CD4-positive, alpha-beta T cell treated with Interleukin-15 for 1 hour (primary cell): ENCODE results near the gene GLIS1.
A peak's percentile ranks its signal among the peaks of the same experiment; 100 is the strongest.
"Not testable (repeated sequence)": the region's sequence is repeated elsewhere in the genome, so short reads cannot be mapped to it uniquely, and the experiment has no call there.

Experiments
- DNase-seq: peaks from one replicate; pipeline ENCODE4 v3.0.0-alpha.2; 2020

Gene GLIS1

DNA sequence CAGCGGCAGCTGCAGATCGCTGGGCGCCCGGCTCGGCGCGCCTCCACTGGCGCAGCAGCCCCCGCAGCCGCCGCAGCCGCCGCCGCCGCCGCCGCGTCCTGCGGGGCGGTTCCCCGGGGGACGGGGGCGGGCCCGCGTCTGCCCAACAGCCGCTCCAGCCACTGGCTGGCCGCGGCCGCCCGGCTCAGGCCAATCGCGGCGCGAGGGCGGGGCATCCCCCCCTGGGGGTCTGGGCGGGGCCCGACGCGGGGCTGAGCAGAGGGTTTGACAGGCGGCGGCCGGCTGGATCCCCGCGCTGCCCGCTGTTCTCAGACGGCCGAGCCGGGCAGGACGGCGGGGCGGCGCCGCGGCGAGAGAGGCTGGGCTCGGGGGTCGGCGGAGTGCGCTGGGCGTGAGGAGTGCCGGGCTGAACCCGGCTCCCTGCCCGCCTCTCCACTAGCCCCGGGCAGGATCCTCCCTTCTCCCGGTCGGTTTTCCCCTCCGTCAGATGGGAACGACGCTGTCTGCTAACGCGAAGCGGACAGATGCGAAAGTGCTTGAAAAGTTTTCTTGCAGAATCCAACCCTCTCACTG is at the start of gene GLIS1:
Gene GLIS1, minus strand, starts transcription at position 56 of the 573 bp plus-strand sequence. CDS start 1,100 bp downstream, outside the sequence.
- DNase-seq, result peak; percentile 53

DNA sequence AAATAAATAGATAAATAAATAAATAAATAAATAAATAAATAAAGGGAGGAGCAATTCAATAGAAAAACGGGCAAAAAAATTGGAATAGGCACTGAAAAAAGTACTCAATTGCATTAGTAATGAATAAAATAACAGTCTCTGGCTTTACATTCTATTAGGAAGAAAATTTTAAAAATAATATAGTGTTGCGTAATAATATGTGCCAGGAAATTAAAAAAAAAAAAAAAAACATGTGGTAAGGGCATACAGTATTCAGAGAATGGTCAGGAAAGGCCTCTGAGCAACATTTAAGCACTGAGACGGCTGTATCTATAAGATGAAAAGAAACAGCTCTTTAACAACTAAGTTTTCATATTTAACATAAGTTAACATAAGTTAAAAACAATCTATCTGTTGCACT is 48.7 kb upstream of the GLIS1 start:
- DNase-seq, result no peak

DNA sequence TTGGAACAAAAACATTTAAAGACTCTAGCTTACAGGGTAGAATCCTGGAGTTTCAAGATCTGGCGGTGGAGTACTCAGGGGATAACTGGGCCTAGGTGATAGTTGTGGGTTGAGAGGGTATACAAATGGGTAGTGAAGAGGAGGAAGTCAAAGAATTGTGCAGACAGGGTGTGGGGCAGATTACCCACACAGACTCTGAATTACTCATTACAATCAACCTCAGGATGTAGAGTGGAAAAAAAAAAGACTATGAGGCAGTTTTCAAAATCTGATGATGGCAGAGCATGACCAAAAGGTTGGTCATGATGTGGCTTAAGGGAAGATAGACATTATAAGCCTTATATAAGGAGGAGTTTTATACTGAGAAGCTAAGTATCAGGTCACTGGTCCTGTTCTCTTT is 44.1 kb upstream of the GLIS1 start:
- no peak for DNase-seq

DNA sequence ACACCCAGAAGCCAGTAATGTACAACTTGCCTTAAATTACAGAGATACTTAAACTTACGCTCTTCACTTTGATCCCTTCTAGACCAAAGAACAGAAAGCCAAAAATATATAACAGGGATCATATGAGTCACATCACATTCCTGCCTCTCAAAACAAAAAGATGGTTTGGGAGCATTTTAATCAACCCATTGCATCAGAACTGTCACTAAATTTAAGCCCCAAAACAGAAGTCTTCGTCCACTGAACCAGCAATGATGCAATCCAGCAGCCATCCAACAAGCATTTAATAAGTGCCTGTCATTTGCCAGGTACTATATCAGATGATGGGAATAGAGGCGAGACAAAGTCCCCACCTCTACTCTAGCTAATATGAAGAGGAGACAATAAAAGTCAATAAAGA is 42.7 kb upstream of the GLIS1 start:
- DNase-seq, result no peak

DNA sequence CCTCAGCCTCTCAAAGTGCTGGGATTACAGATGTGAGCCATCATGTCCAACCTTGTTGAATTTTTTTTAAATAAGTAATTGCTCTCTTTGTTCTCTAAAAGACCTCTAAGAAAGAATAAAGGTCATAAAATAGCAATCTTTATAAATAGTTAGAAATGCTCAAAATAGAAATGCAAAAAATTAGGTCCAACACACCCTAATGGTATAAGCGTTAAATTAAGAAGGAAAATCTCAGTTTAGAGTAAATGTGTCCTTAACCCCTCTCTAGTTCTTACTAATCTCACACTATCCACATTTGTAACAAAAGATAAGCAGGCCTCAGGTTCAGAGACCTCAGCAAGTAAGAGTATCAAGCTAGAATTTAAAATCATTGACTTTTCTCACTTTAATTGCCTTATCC is 38.3 kb upstream of the GLIS1 start:
- DNase-seq, result no peak

DNA sequence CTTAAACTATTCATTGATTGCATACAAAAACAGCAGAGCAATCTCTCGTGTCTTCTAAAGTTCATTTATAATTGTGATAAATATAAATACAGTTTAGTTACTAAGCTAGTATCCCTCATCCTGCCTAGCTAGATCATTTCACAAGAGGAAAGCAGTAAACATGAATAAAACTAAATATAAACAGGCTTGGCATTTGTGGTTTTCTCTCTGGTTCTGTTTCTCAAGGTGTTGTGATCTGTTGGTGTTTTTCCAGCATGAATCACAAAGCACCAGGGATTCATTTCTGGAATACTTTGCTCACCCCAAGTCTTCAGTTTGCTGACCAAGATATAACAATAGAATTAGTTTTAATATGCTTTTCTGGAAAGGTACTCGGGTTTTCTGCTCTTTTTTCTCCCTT is 32.7 kb upstream of the GLIS1 start:
- no peak for DNase-seq

DNA sequence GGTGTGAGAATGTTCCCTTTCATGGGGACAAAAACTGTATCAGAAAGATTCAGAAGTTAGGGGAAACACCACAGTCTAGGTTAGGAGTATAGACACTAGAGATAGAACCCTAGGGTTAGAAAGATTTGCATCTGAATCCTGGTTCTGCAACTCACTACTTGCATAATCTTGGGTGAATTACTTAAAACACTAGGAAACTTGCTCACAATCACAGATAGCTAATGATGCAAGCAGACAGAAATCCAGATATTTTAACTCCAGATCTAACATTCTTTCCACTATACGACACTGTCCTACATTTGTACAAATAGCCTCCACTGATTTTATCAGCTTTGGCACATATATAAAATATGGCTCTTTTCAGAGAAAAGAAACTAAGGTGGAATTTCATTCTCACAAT is 30.8 kb upstream of the GLIS1 start:
- no peak for DNase-seq

DNA sequence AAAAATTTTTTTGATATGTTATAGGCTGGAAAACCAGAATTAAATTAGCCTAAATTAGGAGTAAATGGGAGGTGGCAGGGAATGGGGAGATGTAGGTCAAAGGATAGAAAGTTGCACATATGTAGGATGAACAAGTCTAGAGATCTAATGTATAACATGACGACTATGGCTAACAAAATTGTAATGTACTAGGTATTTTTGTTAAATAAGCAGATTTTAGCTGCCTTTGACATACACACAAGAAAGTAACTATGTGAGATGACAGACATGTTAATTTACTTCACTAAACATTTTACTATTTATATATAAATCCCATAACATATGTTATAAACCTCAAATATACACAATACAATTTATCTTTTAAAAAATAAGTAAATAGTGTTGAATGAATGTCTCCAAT is 30.2 kb upstream of the GLIS1 start:
- no peak for DNase-seq

DNA sequence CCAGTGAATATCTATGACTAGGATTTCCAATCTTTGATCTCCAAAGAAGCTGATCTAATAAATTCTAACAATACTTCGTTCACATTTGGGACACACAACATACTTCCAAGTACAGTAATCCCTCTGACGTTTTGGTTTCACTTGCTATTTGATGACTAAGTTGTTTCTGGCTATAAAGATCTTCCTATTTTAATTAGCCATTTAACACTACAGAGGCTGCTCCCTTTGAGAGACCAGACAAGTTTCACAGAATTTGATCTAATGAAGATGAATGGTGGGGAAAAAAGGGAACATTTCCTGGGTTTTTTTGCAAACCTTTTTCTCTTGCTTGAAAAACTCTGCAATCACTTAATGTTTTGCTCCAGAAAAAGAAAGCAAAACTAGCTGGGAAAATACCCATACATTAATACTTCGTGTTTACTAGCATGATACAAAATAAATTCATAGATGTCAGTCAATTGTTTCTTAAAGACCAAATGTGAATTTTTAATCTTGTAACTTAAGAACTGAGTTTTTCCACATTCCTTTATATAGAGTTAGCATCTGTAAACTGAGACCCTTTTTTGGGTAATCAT is 28.0 kb upstream of the GLIS1 start:
- DNase-seq, result no peak

DNA sequence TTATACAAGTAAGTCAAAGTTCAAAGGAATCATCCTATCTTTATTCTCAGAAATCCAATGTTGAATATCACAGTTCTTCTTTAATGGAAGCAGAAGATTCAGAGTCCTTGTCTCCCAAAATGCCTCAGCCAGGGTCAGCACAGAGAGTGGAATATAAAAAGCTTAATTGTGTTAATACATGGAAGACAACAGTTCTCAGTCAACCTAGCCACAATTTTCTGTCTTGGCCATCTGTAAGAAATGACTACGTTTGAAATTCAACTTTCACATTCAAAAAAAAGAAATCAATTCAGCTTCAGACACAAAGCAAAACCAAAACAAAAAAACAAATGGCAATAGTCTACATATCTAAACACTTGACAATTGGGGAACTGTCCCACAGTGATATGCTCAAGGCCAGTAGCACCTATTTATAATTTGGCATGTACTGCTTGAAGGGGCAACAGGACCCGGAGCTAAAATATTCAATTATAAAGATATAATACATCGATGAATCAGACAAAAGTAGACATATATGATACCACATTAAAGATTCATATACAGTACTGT is 27.3 kb upstream of the GLIS1 start:
- DNase-seq, result no peak

DNA sequence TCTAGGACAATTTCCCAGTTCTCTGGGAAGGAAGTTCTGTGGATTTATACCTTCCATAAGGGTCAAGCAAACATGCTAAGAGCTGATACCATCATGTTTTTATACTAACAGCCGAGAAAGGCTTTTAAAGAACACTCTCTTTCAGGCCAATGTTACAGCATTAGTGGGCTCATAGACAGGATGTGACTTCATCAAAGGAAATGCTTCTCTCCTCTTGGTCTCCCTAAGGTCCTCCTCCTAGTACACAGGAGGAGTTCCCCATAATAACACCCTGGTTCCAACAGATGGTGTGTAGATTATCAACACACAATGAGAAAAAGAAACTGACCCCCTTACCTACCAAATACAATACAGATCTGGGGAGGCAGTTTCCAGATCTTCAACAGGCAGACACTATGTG is 26.7 kb upstream of the GLIS1 start:
- no peak for DNase-seq

DNA sequence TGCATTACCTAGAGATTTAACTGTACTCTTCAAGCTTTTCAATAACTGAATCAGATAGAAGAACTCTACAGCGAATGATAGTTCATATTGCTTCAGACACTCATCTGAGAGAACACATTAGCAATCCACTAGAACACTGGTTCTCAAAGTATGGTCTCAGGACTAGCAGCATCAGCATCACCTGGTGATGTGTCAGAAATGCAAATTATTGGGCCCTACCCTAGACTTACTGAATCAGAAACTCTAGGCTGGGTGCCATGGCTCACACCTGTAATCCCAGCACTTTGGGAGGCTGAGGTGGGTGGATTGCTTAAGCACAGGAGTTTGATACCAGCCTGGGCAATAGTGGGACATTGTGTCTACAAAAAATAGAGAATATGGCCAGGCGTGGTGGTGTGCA is 24.9 kb upstream of the GLIS1 start:
- no peak for DNase-seq

DNA sequence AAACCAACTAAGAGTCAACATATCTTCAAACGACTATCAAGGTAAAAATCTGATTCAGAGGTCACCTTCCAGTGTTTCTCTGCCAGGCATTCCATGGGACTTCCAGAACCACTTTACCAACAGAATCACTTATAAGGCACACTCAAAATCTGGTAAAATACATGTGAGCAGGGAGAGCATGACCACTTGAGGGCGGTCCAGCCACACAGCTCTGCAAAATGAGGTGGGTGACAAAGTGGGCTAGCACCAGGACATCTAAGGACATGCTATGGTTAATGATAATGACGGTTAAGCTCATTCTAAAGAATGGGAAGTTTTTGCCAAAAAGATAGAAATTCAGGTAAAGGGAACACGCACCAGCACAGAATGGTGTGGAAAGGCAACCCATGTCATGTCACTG is 24.5 kb upstream of the GLIS1 start:
- DNase-seq, result no peak

DNA sequence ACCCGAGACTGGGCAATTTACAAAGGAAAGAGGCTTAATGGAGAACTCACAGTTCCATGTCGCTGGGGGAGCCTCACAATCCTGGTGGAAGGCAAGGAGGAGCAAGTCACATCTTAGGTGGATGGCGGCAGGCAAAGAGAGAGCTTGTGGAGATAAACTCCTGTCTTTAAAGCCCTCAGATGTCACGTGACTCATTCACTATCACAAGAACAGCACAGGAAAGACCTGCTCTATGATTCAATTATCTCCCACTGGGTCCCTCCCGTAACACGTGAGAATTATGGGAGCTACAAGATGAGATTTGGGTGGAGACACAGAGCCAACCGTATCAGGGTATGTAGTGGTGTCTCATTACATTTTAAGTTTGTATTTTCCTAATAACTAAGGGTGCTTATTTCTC is 21.5 kb upstream of the GLIS1 start:
- DNase-seq, result not testable (repeated sequence)

DNA sequence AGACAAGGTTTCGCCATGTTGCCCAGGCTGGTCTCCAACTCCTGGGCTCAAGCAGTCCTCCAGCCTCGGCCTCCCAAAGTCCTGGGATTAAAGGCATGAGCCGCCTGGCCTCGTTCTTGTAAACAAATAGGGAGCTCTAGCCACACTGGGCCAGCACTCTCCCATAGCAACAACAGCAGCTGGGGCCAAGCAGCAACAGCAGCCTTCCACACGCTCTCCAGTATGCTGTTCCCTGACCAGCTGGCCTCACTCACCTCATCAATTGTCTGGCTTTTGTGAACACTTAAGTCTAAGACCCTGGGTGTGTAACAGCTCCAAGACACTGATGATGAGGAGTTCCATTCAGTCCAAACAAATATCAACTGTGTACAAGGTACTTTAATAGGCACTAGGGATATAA is 16.9 kb upstream of the GLIS1 start:
- DNase-seq, result no peak

DNA sequence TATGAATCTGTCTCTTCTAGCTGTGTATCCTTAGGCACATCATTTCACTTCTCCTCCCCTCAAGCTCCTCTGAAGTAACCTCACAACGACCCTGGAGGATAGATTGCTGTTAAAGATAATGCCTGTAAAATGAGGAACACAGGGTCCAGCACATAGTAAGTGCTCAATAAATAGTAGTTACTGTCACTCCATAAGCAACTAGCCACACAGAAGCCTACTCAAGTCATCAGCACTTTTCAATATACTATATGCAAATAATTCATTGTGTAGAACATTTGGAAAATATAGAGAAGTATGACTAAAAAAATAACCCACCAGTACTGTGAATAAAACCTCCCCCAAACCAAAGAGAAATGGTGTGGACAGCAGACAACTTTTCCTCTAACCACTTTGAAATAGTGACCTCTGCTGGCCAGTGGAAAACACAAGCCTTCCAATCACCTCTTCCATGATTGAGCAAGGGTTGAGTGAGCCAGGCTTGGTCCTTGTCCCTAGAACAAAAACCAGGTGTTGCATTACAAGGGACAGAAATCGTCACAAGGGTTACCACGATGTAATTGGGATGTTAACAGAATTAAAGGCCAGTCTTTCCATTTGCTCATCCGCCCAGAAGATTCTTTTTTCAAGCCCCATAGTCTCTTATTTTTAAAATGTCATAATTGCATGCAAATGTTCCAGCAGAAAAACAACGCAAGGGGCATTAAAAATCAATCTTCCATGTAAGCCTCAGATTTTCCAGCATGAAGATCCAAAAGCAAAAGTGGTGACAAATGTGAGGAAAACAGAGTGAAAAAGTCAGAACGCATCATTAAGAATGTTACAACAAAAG is 15.7 kb upstream of the GLIS1 start:
- no peak for DNase-seq

DNA sequence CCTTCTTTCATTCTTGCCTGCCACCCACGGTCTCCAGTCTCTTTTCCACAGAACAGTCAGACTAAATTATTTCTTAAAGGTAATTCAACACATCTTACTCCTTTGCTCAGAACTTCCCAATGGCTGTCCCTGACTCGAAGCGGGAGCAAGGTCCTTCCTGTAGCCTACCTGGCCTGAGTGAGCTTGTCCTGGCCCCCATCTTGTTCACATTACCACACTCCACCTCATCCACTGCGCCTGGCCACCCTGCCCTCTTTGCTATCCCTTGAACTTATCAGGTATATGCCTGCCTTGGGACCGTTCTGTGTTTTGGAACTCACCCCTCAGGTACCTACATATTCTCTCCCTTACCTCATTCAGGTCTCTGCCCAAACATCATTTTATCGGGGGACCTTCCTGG is 13.3 kb upstream of the GLIS1 start:
- DNase-seq, result no peak

DNA sequence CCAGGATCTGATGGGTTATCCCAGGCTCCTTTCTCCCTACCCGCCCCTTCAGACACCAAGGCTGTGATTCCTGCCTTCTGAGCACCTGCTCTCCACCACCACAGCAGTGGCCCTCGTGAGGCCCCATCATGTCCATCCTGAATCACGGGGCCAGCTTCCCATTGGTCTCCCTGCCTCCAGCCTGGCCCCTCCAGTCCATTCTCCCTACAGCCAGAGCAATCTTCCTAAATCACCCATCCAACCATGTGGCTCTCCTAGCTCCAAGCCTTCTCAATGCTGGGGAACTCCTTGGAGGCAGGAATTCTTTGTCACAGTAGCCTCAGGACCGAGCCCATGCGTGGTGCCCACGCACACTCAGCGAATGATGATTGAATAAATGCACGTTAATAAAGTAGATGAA is 8.9 kb upstream of the GLIS1 start:
- no peak for DNase-seq

DNA sequence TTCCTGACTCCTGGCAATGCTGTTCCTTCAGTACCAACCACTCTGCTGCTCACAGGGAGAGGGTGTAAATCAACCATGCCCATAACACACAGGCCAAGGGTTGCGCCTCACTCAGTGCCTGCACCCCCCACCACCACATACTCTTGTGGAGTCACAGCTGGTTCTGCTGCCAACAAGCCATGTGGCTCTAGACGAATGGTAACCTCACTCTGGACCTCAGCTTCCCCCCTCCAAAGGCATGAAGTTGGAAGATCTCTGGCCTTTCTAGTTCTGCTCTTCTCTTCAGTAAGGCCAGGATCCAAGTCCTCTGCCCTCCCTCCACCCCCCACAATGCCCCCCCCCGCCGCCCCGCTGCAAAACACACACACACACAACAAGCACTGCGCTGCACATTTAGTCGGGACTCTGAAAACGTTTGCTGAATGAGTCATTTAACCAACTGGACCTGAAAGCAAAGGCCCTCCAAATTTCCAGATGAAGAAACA is 1.7 kb upstream of the GLIS1 start:
- no peak for DNase-seq

DNA sequence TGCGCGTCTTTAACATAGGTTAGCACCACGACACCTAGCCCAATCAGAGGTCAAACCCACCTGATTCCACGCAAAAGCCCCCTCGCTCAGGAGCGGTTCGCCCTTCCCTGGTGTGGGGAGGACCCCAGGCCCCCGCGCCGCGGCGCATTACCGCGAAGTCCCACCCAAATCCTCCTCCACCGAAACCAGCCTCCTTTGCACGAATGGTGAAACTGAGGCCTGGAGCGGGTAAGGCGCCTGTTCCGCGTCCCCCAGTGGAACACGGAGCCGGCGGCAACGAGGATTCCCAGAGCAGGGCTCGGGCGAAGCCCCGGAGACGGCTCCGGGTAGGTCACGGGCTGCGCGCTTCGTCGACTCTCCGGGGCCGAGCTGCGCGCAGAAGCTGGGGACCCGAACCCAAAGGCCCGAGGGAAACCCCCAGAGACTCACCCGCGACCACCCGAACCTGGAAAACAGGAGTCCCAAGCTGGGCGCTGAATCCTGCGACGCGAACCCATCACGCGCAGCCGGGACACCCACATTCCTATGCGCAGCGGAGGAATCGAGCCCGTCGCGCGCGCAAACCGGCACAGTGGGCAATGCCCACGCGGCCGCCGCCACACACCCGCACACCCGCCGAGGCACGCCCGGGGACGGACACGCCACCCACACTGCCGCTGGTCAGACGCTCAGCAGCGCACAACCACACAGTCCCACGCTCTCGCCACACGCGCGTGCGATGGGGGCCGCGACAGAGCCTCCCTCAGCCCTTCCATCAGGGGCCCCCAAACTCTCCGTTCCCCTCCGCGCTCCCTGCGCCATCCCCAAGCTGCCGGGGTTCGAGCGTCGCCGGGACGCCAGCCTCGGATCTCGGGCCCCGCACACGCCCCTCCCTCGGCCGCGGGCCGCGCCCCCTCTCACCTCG is 507 bp downstream of the GLIS1 start:
- no peak for DNase-seq

DNA sequence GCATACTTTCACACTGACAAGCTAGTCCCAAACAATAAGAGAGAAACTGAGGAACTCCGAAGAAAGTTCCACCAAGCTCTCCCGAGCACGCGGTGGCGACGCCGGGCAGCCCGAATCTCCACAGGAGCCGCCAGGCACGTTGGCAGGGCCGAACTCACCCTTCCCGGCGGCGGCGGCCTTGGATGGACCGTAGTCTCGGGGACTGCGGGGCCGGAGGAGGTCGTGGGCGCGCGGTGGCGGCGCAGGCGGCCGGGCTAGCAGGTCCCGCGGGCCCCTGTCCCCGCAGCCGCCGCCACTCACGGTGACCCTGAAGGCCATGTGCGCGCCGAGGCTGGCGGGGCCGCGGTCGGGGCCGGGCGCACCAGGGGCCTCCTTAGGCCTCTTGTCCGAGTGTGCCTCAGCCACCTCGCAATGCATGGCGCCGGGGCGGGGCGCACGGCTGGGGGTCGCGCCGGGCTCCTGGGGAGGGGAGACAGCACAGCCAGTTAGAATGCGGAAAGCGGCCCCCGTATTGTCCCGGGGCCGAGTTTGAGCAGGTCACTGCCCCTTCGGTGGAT is 1.2 kb downstream of the GLIS1 start:
- DNase-seq, result no peak

DNA sequence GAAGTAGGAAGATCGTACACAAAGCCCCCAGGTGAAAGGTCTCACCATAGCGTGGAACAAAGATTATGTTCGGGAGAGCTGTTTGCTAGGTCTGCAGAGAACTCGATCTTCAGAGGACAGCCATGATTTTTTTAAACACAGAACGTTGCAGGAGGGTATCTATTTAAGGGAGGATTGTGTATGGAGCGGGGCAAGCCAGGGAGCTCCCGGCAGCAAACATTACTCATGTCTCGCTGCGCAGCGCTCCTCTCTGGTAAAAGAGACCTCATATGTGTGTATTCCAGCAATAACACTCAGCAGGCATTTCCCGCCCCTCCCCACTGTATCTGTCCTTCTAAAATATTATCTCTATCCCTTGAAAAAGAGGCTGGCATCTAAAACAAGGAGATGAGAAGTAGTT is 2.7 kb downstream of the GLIS1 start:
- no peak for DNase-seq

DNA sequence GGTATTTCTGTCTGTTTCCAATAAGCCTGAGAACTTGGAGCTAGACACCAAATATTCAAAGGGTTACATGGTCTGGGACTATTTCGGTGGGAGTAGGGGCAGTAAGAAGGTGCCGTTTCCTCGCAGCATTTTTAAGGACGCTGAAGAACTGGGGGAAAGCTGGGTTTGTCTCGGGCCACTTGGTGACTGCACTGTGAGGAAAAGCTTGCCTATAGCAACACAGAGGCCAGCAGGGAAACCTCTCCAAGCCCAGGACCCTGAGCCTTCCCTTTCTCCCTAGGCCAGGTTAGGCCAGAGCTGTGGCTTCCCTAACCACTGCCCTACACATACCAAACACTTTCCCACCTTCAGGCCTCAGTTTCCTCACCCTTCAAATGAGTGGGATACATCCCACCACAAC is 3.3 kb downstream of the GLIS1 start:
- no peak for DNase-seq
